ENCODE measurements around the gene FALEC.

FALEC gene

GRCh38 chr1:150515328-150516049, at the start of gene FALEC:
Gene FALEC (plus strand): TSS chr1:150515752.
- FAIRE-seq, result peak; percentile 21

GRCh38 chr1:150466964-150467363, 48.6 kb upstream of the FALEC start:
- no peak for FAIRE-seq

GRCh38 chr1:150469291-150469690, 46.3 kb upstream of the FALEC start:
- FAIRE-seq, result no peak

- no peak for FAIRE-seq
Measured at GRCh38 chr1:150472601-150473200, 42.9 kb upstream of the FALEC start.

GRCh38 chr1:150473659-150474058, 41.9 kb upstream of the FALEC start:
- FAIRE-seq, result no peak

- FAIRE-seq, result no peak
Measured at GRCh38 chr1:150474869-150475268, 40.7 kb upstream of the FALEC start.

GRCh38 chr1:150476754-150477153, 38.8 kb upstream of the FALEC start:
- no peak for FAIRE-seq

- FAIRE-seq, result no peak
Measured at GRCh38 chr1:150477320-150477719, 38.2 kb upstream of the FALEC start.

GRCh38 chr1:150477733-150478132, 37.8 kb upstream of the FALEC start:
- FAIRE-seq, result no peak

GRCh38 chr1:150479370-150479769, 36.2 kb upstream of the FALEC start:
- no peak for FAIRE-seq

GRCh38 chr1:150479927-150480352, 35.6 kb upstream of the FALEC start:
- FAIRE-seq, result no peak

GRCh38 chr1:150484431-150484830, 31.1 kb upstream of the FALEC start:
- FAIRE-seq, result no peak

- FAIRE-seq, result no peak
Measured at GRCh38 chr1:150484861-150485260, 30.7 kb upstream of the FALEC start.

GRCh38 chr1:150486966-150487762, 28.4 kb upstream of the FALEC start, which contains the start of gene TARS2:
Gene TARS2 (plus strand): TSS chr1:150487419. CDS start chr1:150487451, 32 bp downstream.
- peak; percentile 89 for FAIRE-seq

- no peak for FAIRE-seq
Measured at GRCh38 chr1:150487763-150488115, 27.8 kb upstream of the FALEC start.

GRCh38 chr1:150493175-150493574, 22.4 kb upstream of the FALEC start:
- no peak for FAIRE-seq

- no peak for FAIRE-seq
Measured at GRCh38 chr1:150498342-150498741, 17.2 kb upstream of the FALEC start.

GRCh38 chr1:150505431-150505830, 10.1 kb upstream of the FALEC start:
- no peak for FAIRE-seq

GRCh38 chr1:150507912-150508864, 7.4 kb upstream of the FALEC start, which contains the start of gene ECM1:
Gene ECM1 (plus strand): TSS chr1:150508109. CDS start chr1:150508210, 101 bp downstream.
- no peak for FAIRE-seq

GRCh38 chr1:150508982-150509381, 6.6 kb upstream of the FALEC start:
- FAIRE-seq, result no peak

- no peak for FAIRE-seq
Measured at GRCh38 chr1:150511551-150511950, 4.0 kb upstream of the FALEC start.

- FAIRE-seq, result no peak
Measured at GRCh38 chr1:150511985-150512660, 3.4 kb upstream of the FALEC start.
